HG03103 (cell line): ENCODE results near the gene KRT73.
"Not testable (repeated sequence)": the region's sequence is repeated elsewhere in the genome, so short reads cannot be mapped to it uniquely, and the experiment has no call there.

Experiments used
- ATAC-seq: cut with Tn5 transposase; IDR thresholded peaks from one replicate; pipeline ENCODE4 v1.9.1; 2021; ENCODE audit warnings: low read depth; ENCODE audit not compliant: unreplicated experiment

The KRT73 gene

DNA sequence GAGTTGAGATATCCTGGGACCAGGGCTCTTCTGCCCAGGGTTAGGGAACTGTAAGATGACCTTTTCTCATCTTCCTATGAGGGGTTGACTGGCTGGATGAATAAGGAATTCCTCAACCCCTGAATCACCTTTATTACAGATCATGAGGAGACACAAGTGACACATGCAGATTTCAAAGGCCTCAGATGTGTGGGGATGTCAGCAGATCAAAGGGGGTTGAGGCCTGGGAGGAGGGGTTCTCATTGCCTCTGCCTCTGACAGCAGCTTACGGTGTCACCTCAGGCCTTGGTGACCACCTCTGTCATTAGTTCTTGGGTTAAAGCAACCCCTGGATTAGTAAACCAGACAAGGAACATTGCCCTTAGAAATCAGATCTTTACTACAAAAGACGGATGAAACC is 15.0 kb downstream of the KRT73 start:
- no peak for ATAC-seq

- ATAC-seq, result no peak
Measured at GRCh38 chr12:52602552-52602951, 15.8 kb downstream of the KRT73 start.

DNA sequence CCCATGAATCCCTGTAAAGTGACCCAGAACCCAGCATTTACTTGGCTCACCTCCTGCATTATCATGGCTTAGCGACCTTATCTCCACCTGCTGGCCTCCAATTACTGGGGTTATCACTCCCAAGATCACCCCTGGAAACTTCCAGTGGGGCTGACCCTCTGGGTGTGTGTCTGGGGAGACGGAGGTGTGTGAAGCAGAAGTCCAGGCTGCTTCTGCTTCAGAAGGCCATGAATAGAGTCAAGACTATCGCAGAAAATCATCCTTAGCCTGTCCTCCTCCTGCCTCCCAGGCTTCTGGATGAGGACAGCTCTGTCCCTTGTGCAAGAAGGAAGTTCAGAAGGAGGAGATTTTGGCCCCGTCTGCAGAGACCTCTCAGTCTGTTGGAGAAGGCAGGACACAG is 16.7 kb downstream of the KRT73 start:
- no peak for ATAC-seq

- no peak for ATAC-seq
Measured at GRCh38 chr12:52600941-52601481, 17.3 kb downstream of the KRT73 start, which contains the start of gene KRT72. Gene KRT72 (minus strand): TSS chr12:52601463. CDS start chr12:52601452, 11 bp downstream.

DNA sequence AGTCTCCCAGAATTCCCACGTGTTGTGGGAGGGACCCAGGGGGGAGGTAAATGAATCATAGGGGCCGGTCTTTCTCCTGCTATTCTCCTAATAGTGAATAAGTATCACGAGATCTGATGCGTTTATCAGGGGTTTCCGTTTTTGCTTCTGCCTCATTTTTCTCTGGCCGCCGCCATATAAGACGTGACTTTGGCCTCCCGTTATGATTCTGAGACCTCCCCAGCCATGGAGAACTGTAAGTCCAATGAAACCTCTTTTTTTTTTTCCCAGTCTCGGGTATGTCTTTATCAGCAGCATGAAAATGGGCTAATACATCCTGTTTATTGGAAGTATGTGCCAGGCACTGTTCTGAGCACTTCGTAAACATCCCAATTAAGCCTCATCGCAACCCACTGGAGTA is 17.9 kb downstream of the KRT73 start:
- ATAC-seq, result no peak

- no peak for ATAC-seq
Measured at GRCh38 chr12:52600071-52600470, 18.3 kb downstream of the KRT73 start.

- ATAC-seq, result no peak
Measured at GRCh38 chr12:52598966-52599365, 19.4 kb downstream of the KRT73 start.

GRCh38 chr12:52594237-52594636 is 24.1 kb downstream of the KRT73 start:
- ATAC-seq, result not testable (repeated sequence)

- ATAC-seq, result no peak
Measured at GRCh38 chr12:52591521-52591920, 26.8 kb downstream of the KRT73 start.

GRCh38 chr12:52590021-52590420 is 28.3 kb downstream of the KRT73 start:
- no peak for ATAC-seq

DNA sequence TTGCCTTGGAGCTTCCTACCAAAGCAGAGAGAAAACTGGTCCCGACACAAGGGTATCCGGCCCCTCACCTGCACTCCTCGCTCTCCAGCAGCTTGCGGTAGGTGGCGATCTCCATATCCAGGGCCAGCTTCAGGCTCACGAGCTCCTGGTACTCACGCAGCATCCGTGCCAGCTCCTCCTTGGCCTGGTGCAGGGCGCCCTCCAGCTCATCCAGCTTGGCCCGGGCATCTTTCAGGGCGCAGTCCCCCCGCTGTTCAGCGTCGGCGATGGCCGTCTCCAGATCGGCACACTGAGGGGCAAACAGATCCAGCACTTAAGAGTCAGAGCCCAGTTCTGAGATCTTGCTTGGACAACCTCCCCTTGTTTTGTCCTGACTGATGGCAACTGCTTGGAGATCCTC is 30.8 kb downstream of the KRT73 start:
- ATAC-seq, result no peak

GRCh38 chr12:52585946-52586345 is 32.4 kb downstream of the KRT73 start:
- no peak for ATAC-seq

DNA sequence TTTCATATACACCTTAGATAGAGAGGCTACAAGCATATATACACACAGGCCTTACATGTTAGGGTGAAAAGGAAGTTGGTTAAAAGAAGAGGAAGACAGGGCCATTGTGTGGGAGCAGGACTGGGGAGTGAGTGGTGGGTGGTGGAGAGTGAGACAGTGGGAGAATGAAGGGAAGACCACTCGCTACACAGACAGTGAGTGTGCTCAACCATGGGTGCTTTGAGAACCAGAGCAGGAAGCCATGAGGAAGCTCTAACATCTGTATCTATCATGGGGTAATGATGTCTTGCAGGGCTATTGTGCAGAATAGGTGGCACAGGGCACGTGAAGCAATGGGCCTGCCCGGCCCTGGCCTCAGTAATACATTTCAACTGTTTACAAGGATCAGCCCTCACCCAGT is 33.3 kb downstream of the KRT73 start:
- ATAC-seq, result no peak

DNA sequence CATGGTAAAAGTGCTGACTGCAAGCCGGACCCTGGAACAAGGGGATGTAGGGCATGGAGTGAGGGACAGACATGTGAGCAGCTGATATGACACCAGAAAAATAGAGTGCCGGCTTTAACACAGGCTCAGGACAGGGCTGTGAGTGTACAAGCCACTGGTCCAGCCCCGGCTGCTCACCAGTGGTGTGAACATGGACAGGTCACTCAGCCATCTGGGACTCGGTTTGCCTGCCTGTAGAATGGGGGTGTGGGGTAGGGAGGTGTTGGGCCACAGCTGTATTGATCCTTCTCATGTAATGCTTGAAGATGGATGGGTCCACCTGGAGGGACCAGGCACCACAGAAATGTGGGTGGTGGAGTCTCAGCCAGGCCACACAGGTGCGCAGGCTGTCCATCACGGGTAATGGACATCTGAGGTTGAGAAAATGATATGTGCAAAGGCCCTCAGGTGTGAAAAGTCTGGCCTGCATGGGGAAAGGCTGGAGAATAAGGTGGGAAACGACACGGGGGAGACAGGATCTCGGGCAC is 34.1 kb downstream of the KRT73 start:
- ATAC-seq, result no peak

- ATAC-seq, result no peak
Measured at GRCh38 chr12:52582971-52583456, 35.3 kb downstream of the KRT73 start.

DNA sequence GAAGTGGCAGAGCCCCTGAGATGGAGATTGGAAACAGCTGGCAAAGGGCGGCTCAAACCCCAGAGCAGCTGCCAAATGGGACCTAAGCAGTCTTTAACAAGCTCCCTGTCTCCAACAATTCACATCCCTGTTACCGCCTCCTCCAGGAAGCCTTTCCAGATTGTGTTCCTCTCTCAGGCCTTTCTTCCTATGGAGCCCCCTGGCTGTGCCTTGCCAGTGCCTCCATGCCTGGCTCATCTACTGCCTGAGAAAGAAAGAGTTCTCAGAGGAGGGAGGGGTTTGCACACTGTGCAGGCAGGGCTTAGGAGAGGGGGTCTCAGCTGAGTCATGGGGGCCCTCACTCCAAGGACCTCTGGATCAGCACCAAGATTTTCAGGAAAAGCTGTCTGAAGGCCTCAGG is 35.9 kb downstream of the KRT73 start:
- ATAC-seq, result no peak

- ATAC-seq, result no peak
Measured at GRCh38 chr12:52581481-52581880, 36.9 kb downstream of the KRT73 start.

DNA sequence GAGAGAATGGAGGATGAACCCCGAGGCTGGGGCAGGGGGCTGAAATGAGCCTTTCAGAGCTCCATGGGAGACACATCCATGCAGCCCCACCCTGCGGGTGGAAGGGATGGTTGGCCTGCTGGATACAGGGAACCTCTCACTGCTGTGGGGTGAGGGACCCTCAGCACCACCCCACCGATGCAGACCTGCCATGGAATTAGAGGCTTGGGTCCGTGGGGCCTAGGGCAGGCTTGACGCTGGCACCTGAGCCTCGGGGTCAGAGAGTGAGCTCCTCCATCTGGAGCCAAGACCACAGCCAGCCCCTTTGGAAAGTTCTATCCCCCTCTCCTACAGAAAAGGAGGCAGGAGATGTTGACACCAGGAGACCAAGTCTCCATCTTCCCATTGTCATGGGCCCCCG is 37.3 kb downstream of the KRT73 start:
- ATAC-seq, result no peak

DNA sequence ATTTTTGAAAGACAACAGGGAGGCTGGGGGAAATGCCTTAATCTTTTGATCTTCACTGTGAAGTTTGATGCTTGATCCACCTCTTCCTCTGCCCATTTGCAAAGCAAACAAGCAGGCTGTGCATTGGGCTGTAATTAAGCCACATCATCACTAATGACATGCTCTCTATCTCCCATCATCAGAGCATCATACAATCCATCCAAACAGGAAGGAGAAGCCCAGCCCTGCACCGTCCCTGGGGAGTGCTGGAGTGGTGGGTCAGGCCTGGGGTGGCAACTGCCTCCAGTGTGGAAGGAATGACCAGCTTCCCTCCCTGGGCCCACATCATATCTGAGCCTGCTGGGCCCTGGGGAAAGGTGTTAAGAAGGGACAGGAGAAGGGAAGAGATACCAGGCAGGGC is 37.9 kb downstream of the KRT73 start:
- no peak for ATAC-seq

GRCh38 chr12:52579468-52580465 is 38.6 kb downstream of the KRT73 start:
- ATAC-seq, result no peak

GRCh38 chr12:52578469-52578868 is 39.9 kb downstream of the KRT73 start:
- ATAC-seq, result no peak

GRCh38 chr12:52577316-52577715 is 41.0 kb downstream of the KRT73 start:
- no peak for ATAC-seq
